Effector CD8-positive, alpha-beta T cell (primary cell): Measurements from ENCODE around the gene JAG2.
"Not testable (repeated sequence)": the region's sequence is repeated elsewhere in the genome, so short reads cannot be mapped to it uniquely, and the experiment has no call there.

Experiments used
- DNase-seq: peaks from one replicate; lab custom pipeline; 2025; lab: John Stamatoyannopoulos, UW

The JAG2 gene

DNA sequence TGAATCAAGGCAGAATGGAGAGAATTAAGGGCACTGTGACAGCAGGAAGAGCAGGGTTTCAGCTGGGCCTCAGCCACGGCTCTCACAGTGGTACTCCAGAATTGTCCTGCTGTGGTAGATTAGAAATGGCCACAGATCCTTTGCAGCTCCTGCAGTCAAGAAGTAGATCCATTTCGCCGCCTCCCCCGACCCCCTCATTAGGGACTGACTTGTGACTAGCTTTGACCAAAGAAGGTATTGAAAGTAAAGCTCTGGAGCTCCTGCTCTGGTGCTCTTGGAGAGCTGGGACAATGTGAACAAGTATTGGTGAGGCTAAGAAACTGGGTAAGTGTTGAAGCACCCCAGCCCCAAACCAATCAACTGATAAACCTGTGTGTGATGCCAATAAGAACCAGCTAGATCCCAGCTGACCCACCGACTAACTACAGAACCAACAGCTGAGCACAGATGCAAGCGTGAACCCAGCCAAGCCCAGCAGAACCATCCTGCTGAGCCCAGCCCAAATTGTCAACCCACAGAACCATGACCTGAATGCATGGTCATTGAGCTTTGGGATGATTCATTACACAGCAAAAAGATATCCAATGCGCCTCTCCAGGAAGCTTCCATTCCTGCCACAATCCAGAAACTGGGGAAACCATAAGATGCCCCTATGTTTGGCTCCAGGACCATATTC lies 50.7 kb downstream of the JAG2 start:
- DNase-seq: no peak

DNA sequence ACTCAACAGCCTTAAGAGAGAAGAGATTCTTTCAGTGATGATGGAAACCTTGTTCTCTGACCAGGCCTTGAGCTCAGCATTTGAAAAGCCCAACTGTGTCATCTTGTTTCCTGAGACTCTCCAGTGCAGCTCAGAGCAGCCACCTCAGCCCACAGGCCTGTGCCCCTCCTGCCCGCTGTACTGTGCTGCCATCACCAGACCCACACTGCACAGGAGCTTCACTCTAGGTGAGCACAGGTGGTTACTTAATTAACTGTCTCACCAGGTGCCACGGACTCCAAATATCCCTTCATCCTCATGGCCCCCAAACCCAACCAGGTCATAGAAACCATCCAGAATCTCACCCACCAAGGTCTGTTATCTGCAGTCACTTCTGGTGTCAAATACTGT lies 51.3 kb downstream of the JAG2 start:
- no peak for DNase-seq

DNA sequence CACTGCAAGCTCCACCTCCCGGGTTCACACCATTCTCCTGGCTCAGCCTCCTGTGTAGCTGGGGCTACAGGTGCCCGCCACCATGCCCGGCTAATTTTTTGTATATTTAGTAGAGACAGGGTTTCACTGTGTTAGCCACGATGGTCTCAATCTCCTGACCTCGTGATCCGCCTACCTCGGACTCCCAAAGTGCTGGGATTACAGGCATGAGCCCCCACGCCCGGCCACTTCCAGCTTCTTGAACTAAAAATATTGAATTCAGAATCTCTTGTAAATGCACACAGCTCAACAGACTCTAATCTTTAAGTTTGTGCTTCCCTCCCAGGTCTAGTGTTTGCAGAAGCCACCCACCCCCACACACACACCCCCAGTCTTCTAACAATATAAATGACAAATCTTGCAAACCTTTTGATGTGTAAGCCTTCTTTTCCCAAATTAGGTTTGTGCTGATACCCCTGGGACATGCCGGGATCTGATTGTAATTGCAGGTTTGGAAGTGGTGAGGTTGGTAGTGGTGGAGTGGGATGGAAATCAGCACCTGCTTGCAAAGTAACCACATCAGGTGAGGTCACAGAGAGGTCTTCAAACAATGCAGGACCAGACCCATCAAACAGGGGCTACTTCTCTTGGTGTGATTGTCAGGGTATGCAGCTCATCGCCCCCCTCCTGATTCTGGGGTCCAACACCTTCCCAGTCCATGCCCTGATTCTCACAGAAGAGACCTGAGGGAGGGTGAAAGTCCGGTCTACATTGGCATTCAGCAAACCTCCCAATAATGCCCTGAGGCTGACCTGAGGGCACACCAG lies 51.9 kb downstream of the JAG2 start:
- DNase-seq: no peak

DNA sequence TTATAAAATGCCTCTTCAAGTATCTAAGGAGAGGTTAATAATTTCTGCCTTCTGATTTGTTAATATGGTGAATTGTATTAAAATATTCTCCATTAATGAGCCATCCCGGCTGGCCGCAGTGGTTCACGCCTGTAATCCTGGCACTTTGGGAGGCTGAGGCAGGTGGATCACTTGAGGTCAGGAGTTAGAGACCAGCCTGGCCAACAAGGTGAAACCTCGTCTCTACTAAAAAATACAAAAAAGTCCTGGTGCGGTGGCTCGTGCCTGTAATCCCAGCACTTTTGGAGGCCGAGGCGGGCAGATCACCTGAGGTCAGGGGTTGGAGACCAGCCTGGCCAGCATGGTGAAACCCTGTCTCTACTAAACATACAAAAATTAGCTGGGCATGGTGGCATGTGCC lies 59.3 kb downstream of the JAG2 start:
- not testable (repeated sequence) for DNase-seq

DNA sequence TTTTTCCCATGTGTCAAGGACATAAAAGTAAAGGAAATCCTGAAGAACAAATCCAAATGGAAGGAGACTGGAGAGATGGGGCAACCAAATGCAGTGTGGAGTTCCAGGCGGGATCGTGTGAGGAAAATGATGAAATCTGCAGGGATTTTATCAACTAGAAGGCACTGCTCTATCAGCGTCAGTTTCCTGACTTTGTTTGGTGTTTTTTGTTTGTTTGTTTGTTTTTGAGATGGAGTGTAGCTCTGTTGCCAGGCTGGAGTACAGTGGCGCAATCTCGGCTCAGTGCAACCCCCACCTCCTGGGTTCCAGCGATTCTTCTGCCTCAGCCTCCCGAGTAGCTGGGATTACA lies 60.1 kb downstream of the JAG2 start:
- no peak for DNase-seq

DNA sequence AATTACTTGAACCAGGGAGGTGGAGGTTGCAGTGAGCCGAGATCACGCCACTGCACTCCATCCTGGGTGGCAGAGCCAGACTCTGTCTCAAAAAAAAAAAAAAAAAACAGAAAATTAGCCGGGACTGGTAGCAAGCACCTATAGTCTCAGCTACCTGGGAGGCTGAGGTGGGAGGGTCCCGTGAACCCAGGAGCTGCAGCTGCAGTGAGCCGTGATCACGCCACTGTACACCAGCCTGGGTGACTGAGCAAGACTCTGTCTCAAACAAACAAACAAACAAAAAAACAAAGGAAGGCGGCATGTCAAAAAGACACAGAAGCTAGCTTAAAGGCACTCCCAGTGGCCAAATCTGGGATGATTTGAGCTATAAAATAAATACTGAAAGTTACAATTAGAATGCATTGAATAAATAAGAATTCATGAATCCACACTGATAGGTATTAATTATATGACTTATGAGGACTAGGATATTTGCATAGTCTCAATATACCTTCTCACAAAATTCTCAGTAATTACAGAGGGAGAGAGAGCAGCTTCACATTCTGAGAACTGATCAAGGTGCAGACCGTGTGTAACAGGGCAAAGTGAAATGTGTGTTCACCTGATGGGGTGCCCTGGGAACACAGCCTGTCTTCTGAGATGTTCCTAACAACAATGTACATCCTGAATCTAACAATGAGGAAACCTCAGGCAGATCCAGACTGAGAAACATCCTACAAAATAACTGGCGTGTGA lies 60.6 kb downstream of the JAG2 start:
- no peak for DNase-seq

DNA sequence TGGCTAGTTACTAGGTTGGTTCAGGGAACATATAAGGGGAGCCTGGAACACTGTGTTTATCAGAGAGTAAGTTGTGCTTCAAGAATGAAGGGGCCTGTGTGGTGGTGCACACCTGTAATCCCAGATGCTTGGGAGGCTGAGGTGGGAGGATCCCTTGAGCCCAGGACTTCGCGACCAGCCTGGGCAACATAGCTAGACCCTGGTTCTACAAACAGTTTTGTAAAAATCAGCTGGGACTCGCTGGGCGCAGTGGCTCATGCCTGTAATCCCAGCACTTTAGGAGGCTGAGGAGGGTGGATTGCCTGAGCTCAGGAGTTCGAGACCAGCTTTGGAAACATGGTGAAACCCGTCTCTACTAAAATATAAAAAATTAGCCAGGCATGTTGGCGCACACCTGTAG lies 61.2 kb downstream of the JAG2 start:
- no peak for DNase-seq

DNA sequence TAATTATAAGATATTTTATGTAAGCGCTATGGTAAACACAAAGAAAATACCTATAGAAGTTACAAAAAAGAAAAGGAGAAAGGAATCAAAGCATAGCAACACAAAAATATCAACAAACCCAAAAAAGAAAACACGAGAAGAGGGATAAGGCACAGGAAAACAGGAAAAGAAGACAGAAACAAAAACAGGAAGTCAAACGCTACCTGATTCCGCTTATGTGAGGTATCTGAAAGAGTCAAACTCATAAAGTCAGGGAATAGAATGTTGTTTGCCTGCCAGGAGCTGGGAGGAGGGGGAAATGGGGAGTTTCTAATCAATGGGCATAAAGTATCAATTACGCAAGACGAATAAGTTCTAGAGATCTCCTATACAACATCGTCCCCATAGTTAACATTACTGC lies 63.4 kb downstream of the JAG2 start:
- no peak for DNase-seq

DNA sequence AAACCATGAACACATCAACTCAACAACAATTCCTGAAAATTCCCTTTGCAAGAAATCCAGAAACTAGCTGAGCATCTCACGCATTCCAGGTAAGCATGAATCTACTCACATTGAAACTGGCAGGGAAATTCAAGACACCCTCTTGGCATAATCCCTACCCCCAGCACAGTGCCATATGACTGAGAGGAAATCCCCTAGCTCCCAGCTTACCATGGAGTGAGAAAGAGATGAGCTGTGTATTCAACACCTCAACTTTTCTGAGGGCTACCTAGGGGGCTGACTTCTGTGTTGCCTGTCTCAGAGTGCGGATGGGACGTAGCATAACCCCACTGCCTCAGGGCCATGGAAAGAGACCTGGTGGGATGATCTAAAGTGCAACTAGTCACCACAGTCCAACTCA lies 65.7 kb downstream of the JAG2 start:
- DNase-seq: no peak

DNA sequence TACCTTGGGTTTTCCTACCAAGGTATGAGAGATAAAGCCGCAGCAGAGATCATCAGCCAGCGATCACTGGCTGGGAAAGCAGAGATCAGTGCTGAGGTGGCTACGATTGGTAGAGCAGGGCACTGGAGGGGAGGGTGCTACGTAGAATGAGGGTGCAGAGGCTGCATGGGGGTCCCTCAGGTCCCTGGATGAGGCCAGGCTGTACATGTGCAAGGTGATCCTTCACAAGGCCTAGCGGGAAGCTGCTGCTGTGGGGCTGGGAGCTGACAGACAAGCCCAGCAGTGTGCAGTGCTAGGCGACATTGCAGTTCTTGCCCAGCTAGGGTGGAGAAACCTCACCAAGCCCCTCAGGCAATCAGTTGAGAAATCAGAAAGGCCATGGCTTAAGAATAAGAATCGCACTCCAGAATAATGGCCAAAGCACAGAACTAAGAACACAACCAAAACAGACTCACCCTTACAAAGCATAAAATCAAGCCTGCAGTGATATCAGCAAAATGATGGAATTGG lies 66.2 kb downstream of the JAG2 start:
- DNase-seq: no peak

DNA sequence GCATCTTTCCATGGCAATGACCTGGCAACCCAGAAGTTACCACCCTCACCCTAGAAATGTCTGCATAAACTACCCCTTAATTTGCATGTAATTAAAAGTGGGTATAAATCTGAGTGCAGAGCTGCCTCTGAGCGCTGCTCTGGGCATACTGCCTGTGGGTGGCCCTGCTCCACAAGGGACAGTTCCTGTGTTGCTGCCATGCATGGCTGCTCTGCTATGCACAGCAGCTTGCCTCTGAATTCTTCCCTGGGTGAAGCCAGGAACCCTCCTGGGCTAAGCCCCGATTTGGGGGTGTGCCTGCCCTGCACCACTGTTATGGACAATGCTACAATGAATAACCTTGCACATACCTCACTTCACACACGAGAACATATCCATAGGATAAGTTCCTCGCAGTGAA lies 67.7 kb downstream of the JAG2 start:
- no peak for DNase-seq

DNA sequence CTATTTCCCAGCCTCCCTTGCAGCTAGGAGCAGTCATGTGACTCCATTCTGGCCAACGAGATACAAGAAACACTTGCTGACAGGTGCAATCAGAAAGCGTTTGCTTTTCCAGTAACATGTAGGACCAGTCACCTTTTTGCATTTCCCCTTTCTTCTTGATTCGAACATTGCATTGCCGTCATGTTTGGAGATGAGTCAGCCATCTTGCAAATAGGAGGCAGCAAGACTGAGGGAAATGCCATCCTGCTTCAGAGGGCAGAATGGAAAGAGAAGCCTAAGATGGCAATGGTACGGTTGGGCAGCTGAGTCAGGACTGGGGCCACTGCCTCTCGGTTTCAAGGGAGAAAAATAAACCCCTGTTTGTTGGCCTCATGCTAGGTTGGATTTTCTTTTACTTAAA lies 68.8 kb downstream of the JAG2 start:
- DNase-seq: no peak

DNA sequence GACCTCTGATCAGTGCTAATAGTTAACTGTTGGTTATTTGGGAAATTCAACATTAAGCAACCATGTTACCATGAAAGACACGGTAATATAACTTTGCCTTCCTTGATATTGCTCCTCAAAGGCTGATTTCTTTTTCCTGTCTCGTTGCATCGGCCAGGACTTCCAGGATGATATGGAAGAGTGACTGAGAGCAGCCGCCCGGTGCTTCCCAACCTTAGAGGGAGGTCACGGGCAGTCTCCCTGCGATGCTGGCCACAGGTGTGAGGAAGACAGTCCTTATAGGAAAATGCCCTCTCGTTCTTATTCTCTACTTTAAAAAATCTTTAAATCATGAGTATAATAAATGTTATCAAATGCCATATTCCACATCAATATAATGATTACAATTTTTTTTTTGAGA lies 70.3 kb downstream of the JAG2 start:
- no peak for DNase-seq

DNA sequence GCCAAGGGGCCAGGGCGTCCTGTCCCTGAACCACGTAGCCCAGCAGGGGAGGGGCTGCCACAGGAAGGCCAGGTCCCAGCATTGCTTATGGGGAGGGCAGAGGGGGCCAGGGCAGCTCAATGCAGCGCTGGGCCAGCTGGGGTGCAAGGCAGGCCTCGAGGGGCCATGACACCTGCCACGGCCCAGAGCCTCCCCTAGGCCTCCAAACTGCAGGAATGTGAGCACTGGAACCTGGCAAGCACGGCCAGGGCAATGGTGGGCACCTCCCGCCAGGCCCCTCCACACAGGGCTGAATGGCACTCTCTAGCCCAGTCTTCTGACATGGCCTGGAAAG lies 70.8 kb downstream of the JAG2 start:
- DNase-seq: no peak

DNA sequence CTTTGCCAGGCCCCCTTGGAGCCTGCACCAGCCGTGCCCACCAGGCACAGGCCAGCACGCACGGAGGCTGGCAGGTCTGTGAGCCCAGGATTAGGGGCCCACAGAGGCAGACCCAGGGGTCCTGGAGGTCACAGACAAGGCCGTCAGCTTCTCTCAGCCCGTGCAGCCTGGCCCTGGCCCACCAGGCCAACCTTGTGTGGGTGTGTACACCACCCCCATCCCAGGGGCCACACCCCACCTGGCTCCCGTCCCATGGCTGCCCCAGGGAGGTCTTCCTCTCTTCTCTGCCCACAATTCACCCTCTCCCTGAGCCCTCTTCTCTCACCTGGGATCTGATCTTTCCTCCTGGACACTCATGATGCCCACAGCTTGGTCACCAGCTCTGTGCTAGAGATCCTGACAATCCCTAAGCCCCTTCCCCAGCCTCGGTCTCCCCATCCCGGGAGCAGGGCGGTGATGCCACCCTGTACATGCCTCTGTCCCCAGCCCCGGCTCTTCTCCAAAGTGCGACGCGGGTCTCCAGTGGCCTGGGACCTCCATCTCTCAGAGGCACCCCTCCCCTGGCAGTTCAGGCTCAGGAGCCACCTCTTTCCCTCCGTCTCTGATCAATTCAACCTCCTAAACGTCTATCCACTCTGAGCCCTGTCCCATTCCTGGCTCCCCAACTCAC lies 72.2 kb downstream of the JAG2 start:
- DNase-seq: no peak

DNA sequence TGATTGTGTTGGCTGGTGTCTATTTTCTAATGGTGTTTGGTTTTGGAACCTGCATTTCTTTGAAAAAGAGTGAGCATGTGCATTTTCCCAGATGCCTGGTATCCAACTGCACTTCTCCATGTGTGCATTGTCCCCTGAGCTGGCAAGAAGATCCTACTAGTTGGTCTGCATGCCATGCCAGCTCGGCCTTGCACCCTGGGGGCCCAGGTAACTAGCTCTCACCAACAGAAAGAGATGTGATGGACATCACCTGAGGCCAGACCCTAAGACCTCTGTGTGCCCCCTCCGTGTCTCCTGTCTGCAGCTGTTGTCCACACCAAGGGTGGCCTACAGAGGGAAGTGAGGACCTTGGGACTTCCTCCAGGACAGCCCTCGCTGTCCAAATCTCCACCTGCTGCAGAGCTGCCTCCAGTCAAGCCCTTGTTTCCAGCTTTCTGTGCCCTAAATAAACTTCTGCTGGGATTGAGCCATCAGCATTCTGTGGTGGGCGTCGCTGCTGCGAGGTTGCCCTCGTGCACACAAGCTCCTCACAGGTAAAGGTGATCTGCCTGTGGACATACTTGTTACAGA lies 73.3 kb downstream of the JAG2 start:
- no peak for DNase-seq

DNA sequence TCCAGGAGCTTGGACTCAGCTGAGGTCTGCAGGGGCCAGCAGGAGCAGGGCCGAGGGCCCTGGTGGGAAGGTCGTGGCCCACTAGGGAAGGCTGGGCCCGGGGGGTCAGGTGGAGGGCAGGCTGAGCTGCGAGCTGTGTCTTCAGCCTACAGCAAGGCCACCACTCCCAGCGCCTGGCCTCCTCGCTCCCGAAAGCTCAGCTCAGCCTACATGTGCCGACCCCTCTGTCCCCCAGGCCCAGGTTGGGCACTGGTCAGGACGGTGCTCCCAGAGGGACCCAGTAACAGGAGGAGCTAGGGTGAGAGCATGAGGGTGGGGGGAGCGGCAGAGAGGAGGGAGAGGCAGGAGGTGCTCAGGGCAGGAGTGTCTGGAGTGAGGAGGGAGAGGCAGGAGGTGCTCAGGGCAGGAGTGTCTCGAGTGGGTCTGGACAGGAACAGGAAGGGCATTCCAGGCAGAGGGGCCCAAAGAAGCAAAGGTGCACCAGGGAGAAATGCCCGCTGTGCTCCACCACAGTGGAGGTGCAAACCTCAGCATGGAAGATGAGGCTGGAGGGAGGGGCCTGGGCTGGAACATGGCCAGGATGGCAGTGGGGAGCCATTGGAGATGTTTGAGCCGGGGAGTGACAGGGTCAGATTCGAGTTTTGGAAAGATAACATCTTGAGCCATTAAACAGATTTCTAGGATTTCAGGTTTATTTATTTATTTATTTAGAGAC lies 74.2 kb downstream of the JAG2 start:
- DNase-seq: no peak

DNA sequence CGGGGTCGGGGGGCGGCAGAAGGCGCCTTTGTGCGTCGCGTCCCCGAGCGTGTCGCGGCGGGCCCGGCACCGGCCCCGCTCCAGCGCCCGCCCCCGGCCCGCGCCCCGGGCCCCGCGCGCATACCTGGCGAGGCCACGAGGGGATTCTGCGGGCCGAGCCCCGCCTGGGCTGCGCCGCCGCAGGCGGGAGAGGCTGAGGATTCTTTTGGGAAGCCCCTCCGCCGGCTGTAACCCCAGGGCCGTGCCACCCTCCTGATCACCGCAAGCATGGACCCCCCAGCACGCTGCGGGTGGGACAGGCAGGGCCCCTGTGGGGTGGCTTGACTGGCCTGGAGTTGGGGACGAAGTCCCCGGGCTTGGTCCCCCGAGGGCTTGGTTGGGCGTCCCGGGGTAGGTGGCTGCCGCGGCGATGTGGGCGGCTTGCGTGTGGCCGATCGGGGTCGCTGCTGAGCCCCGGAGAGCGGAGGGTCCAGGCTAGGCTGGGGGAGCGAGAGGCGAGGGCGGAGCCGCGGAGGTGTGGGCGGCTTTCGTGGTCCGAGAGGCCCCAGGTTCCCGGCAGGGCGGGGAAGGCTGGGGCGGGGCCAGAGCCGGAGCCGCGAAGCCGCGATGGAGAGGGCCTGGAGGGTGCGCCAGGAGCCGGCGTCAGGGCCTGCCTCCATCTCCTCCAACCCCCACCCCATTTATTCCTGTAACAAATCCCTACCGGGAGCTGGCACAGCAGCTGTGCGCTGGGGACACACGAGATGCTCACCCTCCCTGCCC lies 75.0 kb downstream of the JAG2 start:
- peak; percentile 31 for DNase-seq

DNA sequence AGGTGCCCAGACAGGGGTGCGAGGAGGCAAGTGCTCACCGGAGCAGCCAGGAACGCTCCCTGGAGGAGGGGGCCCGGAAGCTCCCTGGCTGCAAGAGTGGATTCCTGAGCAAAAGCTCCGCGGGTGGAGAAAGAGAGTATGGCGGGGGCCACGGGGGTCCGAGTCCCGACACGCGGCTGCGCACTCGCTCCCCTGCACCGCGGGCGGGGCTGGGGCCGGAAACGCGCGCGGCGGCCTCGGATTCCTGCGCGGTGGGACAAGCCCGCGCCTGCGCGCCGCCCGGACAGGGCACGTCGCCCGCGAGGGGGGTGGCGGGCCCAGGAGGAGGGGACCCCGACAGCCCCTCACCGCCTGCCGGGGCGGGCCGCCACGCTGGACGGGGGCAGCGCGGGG lies 75.5 kb downstream of the JAG2 start:
- DNase-seq: peak; percentile 38

DNA sequence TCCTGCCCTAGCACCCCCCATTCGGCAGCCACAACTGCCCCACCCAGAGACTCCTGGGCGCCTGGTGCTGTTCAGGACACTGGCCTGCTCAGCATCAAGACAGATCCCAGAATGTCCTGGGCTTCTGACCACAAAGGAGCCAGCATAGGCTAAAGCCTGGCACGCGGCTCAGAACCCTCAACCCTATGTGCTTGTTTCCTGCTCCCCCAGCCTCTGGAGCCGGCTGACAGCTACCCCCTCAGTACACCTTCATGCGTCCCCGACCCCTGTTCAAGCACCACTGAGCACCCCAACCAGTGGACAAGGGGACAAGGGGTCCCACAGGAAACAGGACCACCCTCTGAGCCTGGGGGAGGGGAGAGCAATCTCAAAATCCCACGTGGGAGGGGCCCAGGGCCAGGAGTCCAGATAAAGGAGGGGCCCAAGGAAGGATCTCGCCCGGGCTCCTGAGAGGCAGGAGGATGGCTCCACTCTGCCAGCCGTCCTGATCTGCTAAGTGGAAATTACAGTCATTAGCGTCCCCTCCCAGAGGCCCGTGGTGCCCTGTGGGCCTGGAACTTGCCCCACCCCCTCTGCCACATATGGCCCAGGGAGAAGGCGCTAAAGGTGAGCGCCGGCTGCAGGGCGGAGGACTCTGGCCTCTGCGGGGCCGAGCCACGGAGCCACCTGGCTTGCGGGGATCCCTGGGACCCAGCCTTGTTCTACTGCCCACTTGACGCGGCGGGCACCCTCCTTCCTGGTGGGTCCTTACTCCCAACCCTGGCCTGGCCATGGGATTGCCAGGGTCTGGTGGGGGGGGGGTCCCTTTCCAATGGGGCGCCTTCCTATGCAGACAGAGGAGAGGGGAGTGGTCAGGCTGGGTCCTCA lies 76.2 kb downstream of the JAG2 start:
- no peak for DNase-seq
